Measurements from ENCODE around the gene NPLOC4.
A peak's percentile ranks its signal among the peaks of the same experiment; 100 is the strongest.
"Not testable (repeated sequence)": the region's sequence is repeated elsewhere in the genome, so short reads cannot be mapped to it uniquely, and the experiment has no call there.

The NPLOC4 gene

DNA sequence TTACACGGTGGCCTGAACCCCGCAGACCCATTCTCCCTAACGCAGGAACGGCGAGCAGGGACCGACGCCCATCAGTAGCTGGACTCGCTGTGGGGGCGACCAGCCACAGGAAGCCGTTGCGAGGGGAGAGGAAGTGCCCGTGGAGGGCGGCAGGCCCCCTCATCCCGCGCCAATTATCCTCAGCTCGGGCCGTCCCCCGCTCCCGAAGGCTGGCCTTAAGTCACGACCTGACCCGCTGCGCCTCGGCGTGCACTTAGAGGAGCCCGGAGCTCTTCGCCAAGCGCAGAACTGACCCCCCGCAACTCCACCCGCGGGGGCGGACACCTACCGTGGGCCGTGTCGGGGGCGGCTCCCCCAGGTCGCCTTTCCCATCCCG is 46.3 kb upstream of the NPLOC4 start:
- no peak for DNase-seq (ENCODE audit: extremely low spot score)
- ChIA-PET POLR2A (interaction anchor here (0.8 to 1.0 kb wide), 4 partner anchors 20 to 186 kb away, joined by 3 read pairs; partner anchors contain the start of genes FAAP100 and MRPL12), CTCF (interaction anchor here (1.2 to 3.2 kb wide), 5 partner anchors 12 to 32 kb away, joined by 3 to 12 read pairs (median 3); partner anchors contain the start of gene MRPL12)
- no peak for TF ChIP-seq CTCF (IDR thresholded peaks at IDR 0.05; ENCODE audit: control extremely low read depth, extremely low read depth, low read depth, missing control alignments)

DNA sequence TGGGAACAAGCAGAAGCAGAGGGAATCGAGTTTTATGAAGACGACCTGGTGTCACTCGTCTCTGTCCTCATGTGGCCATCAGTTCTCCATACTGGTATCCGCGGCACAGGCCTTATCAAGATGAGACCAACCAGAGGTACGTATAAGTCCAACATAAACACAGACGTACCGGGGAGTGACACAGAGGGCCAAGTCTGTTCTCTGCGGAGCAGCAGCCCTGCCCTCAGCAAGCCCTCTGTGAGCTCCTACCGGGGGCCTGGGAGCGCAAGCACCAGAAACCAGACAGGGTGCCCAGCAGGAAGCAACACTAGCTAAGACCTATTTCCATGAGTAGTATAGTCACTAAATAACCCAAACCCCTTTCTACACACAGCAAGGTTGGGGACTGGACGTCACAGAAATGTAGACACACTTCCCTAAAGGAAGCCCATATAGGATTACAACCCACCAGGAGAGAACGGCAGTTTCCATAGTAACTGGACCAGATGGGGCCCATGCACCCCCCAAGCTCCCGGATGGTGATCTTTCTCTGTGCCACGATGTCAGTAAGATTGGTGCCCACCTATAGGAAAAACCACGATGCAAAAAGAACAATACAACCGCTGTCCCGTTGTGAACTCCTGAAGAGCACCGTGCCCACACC is 45.8 kb upstream of the NPLOC4 start:
- ChIA-PET CTCF (interaction anchor here (1.3 to 3.2 kb wide), 4 partner anchors 12 to 32 kb away, joined by 3 to 12 read pairs (median 4); partner anchors contain the start of gene MRPL12), POLR2A (interaction anchor here (1.0 kb wide), 1 partner anchor 19 kb away, joined by 3 read pairs; no protein-coding TSS in a partner anchor)
- no peak for TF ChIP-seq CTCF (IDR thresholded peaks at IDR 0.05; ENCODE audit: control extremely low read depth, extremely low read depth, low read depth, missing control alignments)
- DNase-seq (ENCODE audit: extremely low spot score): no peak

DNA sequence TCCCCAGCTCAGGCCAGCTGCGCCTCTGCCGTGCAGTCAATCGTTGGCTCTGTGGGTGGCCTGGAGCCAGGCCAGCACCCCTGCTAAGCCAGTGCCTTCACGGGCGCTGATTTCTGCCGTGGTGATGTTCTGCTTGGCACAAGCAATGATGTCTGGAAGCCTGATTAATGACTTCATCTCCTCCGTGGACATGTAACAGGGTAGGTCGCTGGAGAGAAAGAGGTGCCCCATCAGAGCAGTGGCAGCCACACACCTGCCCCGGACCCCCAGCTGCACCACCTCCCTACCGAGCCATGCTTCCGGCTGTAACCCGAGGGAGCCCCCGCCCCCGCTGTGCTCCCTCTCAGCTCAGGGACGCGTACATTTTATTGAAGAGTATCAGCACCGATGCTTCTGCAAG is 44.8 kb upstream of the NPLOC4 start:
- DNase-seq (ENCODE audit: extremely low spot score): no peak
- POLR2A ChIA-PET: interaction anchor here (1.0 kb wide), 1 partner anchor 20 kb away, joined by 3 read pairs; no protein-coding TSS in a partner anchor
- CTCF ChIA-PET: interaction anchor here (1.3 kb wide), 1 partner anchor 31 kb away, joined by 3 read pairs; no protein-coding TSS in a partner anchor
- TF ChIP-seq CTCF (IDR thresholded peaks at IDR 0.05; ENCODE audit: control extremely low read depth, extremely low read depth, low read depth, missing control alignments): no peak

- DNase-seq (ENCODE audit: extremely low spot score): no peak
- CTCF ChIA-PET: interaction anchor here (0.9 kb wide), 1 partner anchor 10 kb away, joined by 3 read pairs; no protein-coding TSS in a partner anchor
- POLR2A ChIA-PET: no interaction called here
- no peak for TF ChIP-seq CTCF (IDR thresholded peaks at IDR 0.05; ENCODE audit: control extremely low read depth, extremely low read depth, low read depth, missing control alignments)
Measured at GRCh38 chr17:81680150-81680549, 43.2 kb upstream of the NPLOC4 start.

- no peak for DNase-seq (ENCODE audit: extremely low spot score)
- POLR2A ChIA-PET: no interaction called here
- TF ChIP-seq CTCF (IDR thresholded peaks at IDR 0.05; ENCODE audit: control extremely low read depth, extremely low read depth, low read depth, missing control alignments): no peak
- CTCF ChIA-PET: interaction anchor here (1.0 to 3.1 kb wide), 5 partner anchors 10 to 58 kb away, joined by 3 to 16 read pairs (median 3); partner anchors contain the start of genes CCDC137 and OXLD1
Measured at GRCh38 chr17:81676906-81677305, 40.0 kb upstream of the NPLOC4 start.

DNA sequence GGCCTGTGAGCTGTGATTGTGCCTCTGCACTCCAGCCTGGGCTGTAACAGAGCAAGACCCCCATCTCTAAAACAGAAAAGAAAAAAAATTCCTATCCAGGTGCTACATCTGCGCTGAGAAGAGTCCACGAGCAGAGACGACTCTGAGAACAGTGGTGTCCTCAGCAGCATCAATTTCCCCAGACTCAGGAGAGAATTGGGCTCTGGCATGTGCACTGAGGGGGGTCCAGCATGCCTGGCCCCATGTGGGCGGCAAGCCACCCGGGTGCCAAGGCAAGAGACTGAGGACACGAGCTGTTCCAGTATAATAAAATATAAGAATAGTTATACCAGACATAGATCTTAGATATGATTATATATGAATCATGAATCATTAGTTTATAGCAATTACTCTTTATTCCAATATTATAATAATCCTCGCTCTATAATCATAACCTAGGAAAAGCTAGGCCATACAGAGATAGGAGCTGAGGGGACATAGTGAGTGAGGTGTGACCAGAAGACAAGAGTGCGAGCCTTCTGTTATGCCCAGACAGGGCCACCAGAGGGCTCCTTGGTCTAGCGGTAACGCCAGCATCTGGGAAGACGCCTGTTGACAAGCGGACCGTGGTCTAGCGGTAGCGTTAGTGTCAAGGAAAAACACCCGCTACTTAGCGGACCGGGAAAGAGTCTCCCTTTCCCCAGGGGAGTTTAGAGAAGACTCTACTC is 38.8 kb upstream of the NPLOC4 start:
- TF ChIP-seq CTCF (IDR thresholded peaks at IDR 0.05; ENCODE audit: control extremely low read depth, extremely low read depth, low read depth, missing control alignments): peak; percentile 58
- CTCF ChIA-PET: interaction anchor here (0.7 to 3.1 kb wide), 8 partner anchors 8 to 211 kb away, joined by 3 to 16 read pairs (median 3); partner anchors contain the start of genes ARL16, CCDC137, HGS and OXLD1
- DNase-seq (ENCODE audit: extremely low spot score); POLR2A ChIA-PET: not testable (repeated sequence)
